Left kidney (tissue), 2 donors: ENCODE data around the gene SPATA6. TPM values are rescaled to one million over a fixed set of nuclear protein-coding genes. Genes with fewer than 3 reads are reported as not detected.
"Not testable (repeated sequence)": the region's sequence is repeated elsewhere in the genome, so short reads cannot be mapped to it uniquely, and the experiment has no call there.

ENCODE experiments used
- DNase-seq: peaks from one replicate; pipeline ENCODE4 v3.0.0-alpha.2; 2013
- polyA plus RNA-seq: library from polyadenylated mRNA; unstranded; fragments of 120-200 nt; gene quantifications from one replicate; pipeline ENCODE4 v1.2.1, GENCODE V29; 2013; ENCODE audit not compliant: insufficient read length

The SPATA6 gene
- polyA plus RNA-seq, 1 donor, result 21.3 TPM

- DNase-seq, result no peak
These were observed 5.4 kb downstream of the SPATA6 start for GRCh38 chr1:48466594-48466993.

GRCh38 chr1:48462716-48463302, 9.2 kb downstream of the SPATA6 start:
- DNase-seq, result peak; percentile 11

GRCh38 chr1:48450505-48450904, 21.5 kb downstream of the SPATA6 start:
- no peak for DNase-seq

- no peak for DNase-seq
These were observed 23.1 kb downstream of the SPATA6 start for GRCh38 chr1:48448932-48449331.

- DNase-seq, result not testable (repeated sequence)
These were observed 27.8 kb downstream of the SPATA6 start for GRCh38 chr1:48444186-48444585.

- no peak for DNase-seq
These were observed 29.0 kb downstream of the SPATA6 start for GRCh38 chr1:48442864-48443619.

- not testable (repeated sequence) for DNase-seq
These were observed 31.2 kb downstream of the SPATA6 start for GRCh38 chr1:48440786-48441185.

- no peak for DNase-seq
These were observed 32.6 kb downstream of the SPATA6 start for GRCh38 chr1:48439380-48439779.

GRCh38 chr1:48437379-48437778, 34.6 kb downstream of the SPATA6 start:
- DNase-seq, result not testable (repeated sequence)

GRCh38 chr1:48435312-48436002, 36.5 kb downstream of the SPATA6 start:
- DNase-seq, result not testable (repeated sequence)

- DNase-seq, result no peak
These were observed 41.2 kb downstream of the SPATA6 start for GRCh38 chr1:48430832-48431231.

GRCh38 chr1:48422009-48422408, 50.0 kb downstream of the SPATA6 start:
- DNase-seq, result no peak

GRCh38 chr1:48418742-48419141, 53.3 kb downstream of the SPATA6 start:
- DNase-seq, result no peak

GRCh38 chr1:48415050-48415449, 57.0 kb downstream of the SPATA6 start:
- no peak for DNase-seq

- DNase-seq, result no peak
These were observed 57.7 kb downstream of the SPATA6 start for GRCh38 chr1:48414264-48414663.

GRCh38 chr1:48405940-48406339, 66.1 kb downstream of the SPATA6 start:
- no peak for DNase-seq

GRCh38 chr1:48405400-48405799, 66.6 kb downstream of the SPATA6 start:
- DNase-seq, result no peak

GRCh38 chr1:48402599-48402998, 69.4 kb downstream of the SPATA6 start:
- DNase-seq, result no peak

GRCh38 chr1:48396208-48396607, 75.8 kb downstream of the SPATA6 start:
- DNase-seq, result no peak

- no peak for DNase-seq
These were observed 80.1 kb downstream of the SPATA6 start for GRCh38 chr1:48391926-48392325.

GRCh38 chr1:48387409-48387808, 84.6 kb downstream of the SPATA6 start:
- DNase-seq, result no peak

GRCh38 chr1:48374785-48375184, 97.2 kb downstream of the SPATA6 start:
- no peak for DNase-seq

- no peak for DNase-seq
These were observed 100.4 kb downstream of the SPATA6 start for GRCh38 chr1:48371598-48371997.
